HG03064 (cell line): ENCODE data around the gene BGLAP.
"Not testable (repeated sequence)": the region's sequence is repeated elsewhere in the genome, so short reads cannot be mapped to it uniquely, and the experiment has no call there.

ENCODE experiments used
- ATAC-seq: cut with Tn5 transposase; IDR thresholded peaks from one replicate; pipeline ENCODE4 v1.9.1; 2021; ENCODE audit warnings: low read depth; ENCODE audit not compliant: unreplicated experiment

Gene BGLAP

GRCh38 chr1:156241926-156242325 is at the start of gene BGLAP:
Gene BGLAP, plus strand, starts transcription at chr1:156242184. Its CDS starts 48 bp downstream, at chr1:156242232.
- ATAC-seq: no peak

GRCh38 chr1:156193208-156193487 is 48.8 kb upstream of the BGLAP start:
- no peak for ATAC-seq

GRCh38 chr1:156193488-156194299 is 48.3 kb upstream of the BGLAP start, which contains the start of gene SLC25A44:
Gene SLC25A44, plus strand, starts transcription at chr1:156194104. Its CDS starts 5,744 bp downstream, at chr1:156199848.
- ATAC-seq: peak; percentile 81

GRCh38 chr1:156194300-156194652 is 47.7 kb upstream of the BGLAP start:
- ATAC-seq: no peak

GRCh38 chr1:156195853-156196252 is 46.1 kb upstream of the BGLAP start:
- ATAC-seq: no peak

- no peak for ATAC-seq
Observed at GRCh38 chr1:156196445-156196844, 45.5 kb upstream of the BGLAP start.

- ATAC-seq: no peak
Observed at GRCh38 chr1:156198831-156199349, 43.1 kb upstream of the BGLAP start.

- no peak for ATAC-seq
Observed at GRCh38 chr1:156200044-156200443, 41.9 kb upstream of the BGLAP start.

GRCh38 chr1:156203331-156203730 is 38.7 kb upstream of the BGLAP start:
- ATAC-seq: no peak

- no peak for ATAC-seq
Observed at GRCh38 chr1:156204686-156205085, 37.3 kb upstream of the BGLAP start.

GRCh38 chr1:156211243-156211642 is 30.7 kb upstream of the BGLAP start:
- no peak for ATAC-seq

GRCh38 chr1:156212130-156212529 is 29.9 kb upstream of the BGLAP start:
- no peak for ATAC-seq

- ATAC-seq: peak; percentile 80
Observed at GRCh38 chr1:156212833-156213643, 28.9 kb upstream of the BGLAP start, which contains the start of gene PMF1. Gene PMF1, plus strand, starts transcription at chr1:156213007. Its CDS starts 9 bp downstream, at chr1:156213016.

GRCh38 chr1:156213644-156213966 is 28.4 kb upstream of the BGLAP start:
- ATAC-seq: no peak

- ATAC-seq: no peak
Observed at GRCh38 chr1:156214024-156214748, 27.8 kb upstream of the BGLAP start.

- not testable (repeated sequence) for ATAC-seq
Observed at GRCh38 chr1:156216361-156217086, 25.5 kb upstream of the BGLAP start.

- ATAC-seq: no peak
Observed at GRCh38 chr1:156217871-156218270, 24.1 kb upstream of the BGLAP start.

- ATAC-seq: no peak
Observed at GRCh38 chr1:156220226-156220625, 21.8 kb upstream of the BGLAP start.

- ATAC-seq: no peak
Observed at GRCh38 chr1:156221986-156222692, 19.8 kb upstream of the BGLAP start.

GRCh38 chr1:156225677-156226014 is 16.3 kb upstream of the BGLAP start:
- ATAC-seq: no peak
